NT2/D1 (cell line): Measurements from ENCODE around the gene TFF1.

Source experiments
- SUZ12 ChIP-seq: IDR thresholded peaks from 2 replicates; pipeline ENCODE4 v1.6.1; 2011; ENCODE audit not compliant: insufficient read length, insufficient read depth; ENCODE audit errors: extremely low read depth
- YY1 ChIP-seq: IDR thresholded peaks from 2 replicates; pipeline ENCODE4 v1.6.1; 2011; ENCODE audit not compliant: insufficient read length, insufficient read depth
- ZNF274 ChIP-seq: IDR thresholded peaks from 2 replicates; pipeline ENCODE4 v1.6.1; 2011; ENCODE audit warnings: mild to moderate bottlenecking, low read depth, low read length

DNA sequence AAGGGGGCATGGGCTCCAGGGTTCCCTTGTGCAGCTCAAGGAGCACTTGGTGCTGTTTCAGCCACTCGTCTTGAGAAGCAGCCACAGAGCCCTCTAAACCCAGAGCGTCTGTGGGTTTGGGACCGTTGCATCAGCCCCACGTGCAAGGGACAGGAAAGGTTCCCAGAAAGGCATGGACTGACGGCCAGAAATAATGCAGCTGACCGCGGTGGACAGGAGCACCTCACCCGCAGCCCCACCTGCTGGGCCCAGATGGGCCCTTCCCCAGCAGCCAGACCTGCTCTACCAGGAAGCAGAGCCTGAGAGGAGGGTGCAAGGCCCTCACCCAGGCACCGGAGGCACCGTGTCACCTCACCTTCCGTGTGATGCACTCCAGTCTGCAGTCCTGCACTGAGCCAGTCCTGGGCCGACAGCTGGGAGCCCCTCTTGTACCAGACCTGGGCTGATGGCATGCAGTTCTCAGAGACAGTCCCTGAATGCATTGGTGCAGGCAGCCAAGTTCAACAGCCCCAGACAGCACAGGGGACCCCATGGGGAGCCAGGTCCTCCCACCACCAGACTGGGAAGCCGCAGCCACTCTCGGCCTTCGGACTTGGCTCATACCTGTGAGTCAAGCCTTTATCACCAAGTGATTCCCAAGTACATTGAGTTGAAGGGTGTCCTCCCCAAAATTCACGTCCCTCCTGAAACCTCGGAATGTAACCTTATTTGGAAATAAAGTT lies 46.3 kb downstream of the TFF1 start:
- TF ChIP-seq ZNF274, result no peak
- no peak for TF ChIP-seq SUZ12
- no peak for TF ChIP-seq YY1
